ENCODE data around the gene POLR1C.
A peak's percentile ranks its signal among the peaks of the same experiment; 100 is the strongest.

POLR1C gene

GRCh38 chr6:43489277-43490072 lies 27.4 kb upstream of the POLR1C start:
- TF ChIP-seq FOXP2 (optimal IDR thresholded peaks at IDR 0.05; ENCODE audit: borderline replicate concordance, extremely low read depth, extremely low read length, insufficient read depth), result no peak
- no peak for TF ChIP-seq POLR2AphosphoS5 (IDR thresholded peaks at IDR 0.05; ENCODE audit: low read depth, low read length)
- no peak for TF ChIP-seq REST (IDR thresholded peaks at IDR 0.05; ENCODE audit: insufficient read depth in 1 of 2, low read depth in 2 of 2, low read length in 2 of 2)
- no peak for TF ChIP-seq SIN3A (IDR thresholded peaks at IDR 0.05; ENCODE audit: borderline replicate concordance, insufficient read depth, low read length)
- no peak for TF ChIP-seq TAF1 (IDR thresholded peaks at IDR 0.05; ENCODE audit: borderline replicate concordance, insufficient read depth, low read length)

GRCh38 chr6:43490523-43490939 lies 26.4 kb upstream of the POLR1C start:
- TF ChIP-seq SIN3A (IDR thresholded peaks at IDR 0.05; ENCODE audit: borderline replicate concordance, insufficient read depth, low read length) (no peak), TAF1 (IDR thresholded peaks at IDR 0.05; ENCODE audit: borderline replicate concordance, insufficient read depth, low read length) (no peak), POLR2AphosphoS5 (IDR thresholded peaks at IDR 0.05; ENCODE audit: low read depth, low read length) (no peak), REST (IDR thresholded peaks at IDR 0.05; ENCODE audit: insufficient read depth in 1 of 2, low read depth in 2 of 2, low read length in 2 of 2) (no peak), FOXP2 (optimal IDR thresholded peaks at IDR 0.05; ENCODE audit: borderline replicate concordance, extremely low read depth, extremely low read length, insufficient read depth) (no peak)

GRCh38 chr6:43491750-43492661 lies 24.9 kb upstream of the POLR1C start:
- TF ChIP-seq REST (IDR thresholded peaks at IDR 0.05; ENCODE audit: insufficient read depth in 1 of 2, low read depth in 2 of 2, low read length in 2 of 2) (no peak), POLR2AphosphoS5 (IDR thresholded peaks at IDR 0.05; ENCODE audit: low read depth, low read length) (no peak), TAF1 (IDR thresholded peaks at IDR 0.05; ENCODE audit: borderline replicate concordance, insufficient read depth, low read length) (no peak), FOXP2 (optimal IDR thresholded peaks at IDR 0.05; ENCODE audit: borderline replicate concordance, extremely low read depth, extremely low read length, insufficient read depth) (no peak), SIN3A (IDR thresholded peaks at IDR 0.05; ENCODE audit: borderline replicate concordance, insufficient read depth, low read length) (no peak)

- no peak for TF ChIP-seq POLR2AphosphoS5 (IDR thresholded peaks at IDR 0.05; ENCODE audit: low read depth, low read length)
- peak in 1 of 2 experiments; percentile 71; a peak in 2 of 4 replicates for TF ChIP-seq REST (IDR thresholded peaks at IDR 0.05; ENCODE audit: insufficient read depth in 1 of 2, low read depth in 2 of 2, low read length in 2 of 2)
Measured at GRCh38 chr6:43492673-43493072, 24.2 kb upstream of the POLR1C start.

Measured in PFSK-1 (cell line).